T47D (cell line): ENCODE data around the gene URM1.
A peak's percentile ranks its signal among the peaks of the same experiment; 100 is the strongest.
"Not testable (repeated sequence)": the region's sequence is repeated elsewhere in the genome, so short reads cannot be mapped to it uniquely, and the experiment has no call there.

ENCODE experiments used
- DNase-seq, 2 experiments: peaks; one replicate each; pipeline versions ENCODE4 v3.0.0 to v3.0.0-alpha.2; 2011 to 2012; ENCODE audit warnings: low read depth in 1 of 2, low spot score in 1 of 2
- JUND ChIP-seq: IDR thresholded peaks from 2 replicates; pipeline ENCODE4 v1.6.1; 2012; ENCODE audit warnings: low read depth
- in situ Hi-C: cut with HindIII; loops from 2 replicates; pipeline ENCODE4 v1.10.0; 2016; ENCODE audit warnings: low sequenced_read_pairs, low pct_unique_long_range_greater_than_20kb

The URM1 gene

GRCh38 chr9:128409978-128410377, 38.8 kb downstream of the URM1 start:
- in situ Hi-C loops: no loop called here
- TF ChIP-seq JUND: no peak
- peak; percentile 59 to 65 for DNase-seq

- no peak for DNase-seq
- TF ChIP-seq JUND: no peak
- in situ Hi-C loops: no loop called here
These were observed 40.4 kb downstream of the URM1 start for GRCh38 chr9:128411364-128412119.

- in situ Hi-C loops: no loop called here
- peak in 1 of 2 experiments; percentile 74 for DNase-seq
These were observed 41.1 kb downstream of the URM1 start for GRCh38 chr9:128412120-128412790.

GRCh38 chr9:128413728-128414127, 42.6 kb downstream of the URM1 start:
- DNase-seq, in situ Hi-C loops: not testable (repeated sequence)

More at GRCh38 chr9:128412120-128412790, 41.1 kb downstream of the URM1 start:
- no peak for TF ChIP-seq JUND

GRCh38 chr9:128414461-128414860, 43.3 kb downstream of the URM1 start:
- TF ChIP-seq JUND: no peak
- in situ Hi-C loops: no loop called here
- DNase-seq: peak in 1 of 2 experiments; percentile 74

- in situ Hi-C loops: no loop called here
- no peak for DNase-seq
- TF ChIP-seq JUND: no peak
These were observed 44.1 kb downstream of the URM1 start for GRCh38 chr9:128415281-128415680.

GRCh38 chr9:128416014-128416413, 44.8 kb downstream of the URM1 start:
- no peak for TF ChIP-seq JUND
- in situ Hi-C loops: no loop called here
- DNase-seq: peak in 1 of 2 experiments; percentile 87

GRCh38 chr9:128416432-128417019, 45.4 kb downstream of the URM1 start:
- TF ChIP-seq JUND: no peak
- in situ Hi-C loops: no loop called here
- no peak for DNase-seq

GRCh38 chr9:128419061-128419925, 48.1 kb downstream of the URM1 start:
- TF ChIP-seq JUND: no peak
- in situ Hi-C loops: no loop called here
- peak in 1 of 2 experiments; percentile 46 for DNase-seq

GRCh38 chr9:128420060-128420650, 49.0 kb downstream of the URM1 start:
- TF ChIP-seq JUND: no peak
- peak; percentile 83 to 84 for DNase-seq
- in situ Hi-C loops: no loop called here

- DNase-seq: peak; percentile 64 to 67
- TF ChIP-seq JUND: no peak
- in situ Hi-C loops: no loop called here
These were observed 49.7 kb downstream of the URM1 start, which contains the start of gene CERCAM for GRCh38 chr9:128420651-128421481. TSS of gene CERCAM (plus strand) at chr9:128420857. CDS start at chr9:128420878, 21 bp downstream.
